AG04450 (cell line): ENCODE measurements around the gene PSMD2. TPM values are rescaled to one million over a fixed set of nuclear protein-coding genes. Genes with fewer than 3 reads are reported as not detected.

Experiments
- CTCF ChIA-PET: fragments of 300-600, 350-600 bp; formaldehyde crosslinking; extraction: SDS; loops from one replicate; lab custom pipeline; 2022; ENCODE audit warnings: antibody characterized with exemption, inconsistent platforms; lab: Charles Lee
- POLR2A ChIA-PET: fragments of 350-600 bp; formaldehyde crosslinking; extraction: SDS; loops from one replicate; lab custom pipeline; 2021; ENCODE audit warnings: antibody characterized with exemption, inconsistent platforms; lab: Yijun Ruan, JAX
- DNase-seq: peaks from one replicate; pipeline ENCODE4 v3.0.0-alpha.2; 2011; ENCODE audit warnings: low read depth, low spot score
- H3K27ac ChIP-seq: one replicate; pipeline ENCODE4 v1.5.1; 2012; ENCODE audit warnings: low read depth, low read length, control low read depth
- H3K27me3 ChIP-seq: one replicate; pipeline ENCODE4 v1.6.0; 2012; ENCODE audit warnings: low read length; ENCODE audit not compliant: control insufficient read depth, insufficient read depth
- H3K4me3 ChIP-seq: 2 replicates; pipeline ENCODE4 v1.5.1; 2011; ENCODE audit warnings: mild to moderate bottlenecking, low read depth, low read length, control low read depth
- H3K9me3 ChIP-seq: 2 replicates; pipeline ENCODE4 v1.5.1; 2012; ENCODE audit warnings: low read length; ENCODE audit not compliant: control insufficient read depth, insufficient read depth
- polyA plus RNA-seq: library from polyadenylated mRNA; depleted of rRNA; stranded (reverse); fragments of >200 nt; gene quantifications from 2 replicates; pipeline ENCODE4 v1.2.3, GENCODE V29; 2011
- TF ChIP-seq, protein P1 (sequence below): IDR thresholded peaks from 2 replicates; pipeline ENCODE4 v1.5.1; 2011; ENCODE audit warnings: low read depth, low read length, control low read depth, inconsistent platforms

PSMD2 gene
- polyA plus RNA-seq, 1 experiment, result 318 TPM

DNA sequence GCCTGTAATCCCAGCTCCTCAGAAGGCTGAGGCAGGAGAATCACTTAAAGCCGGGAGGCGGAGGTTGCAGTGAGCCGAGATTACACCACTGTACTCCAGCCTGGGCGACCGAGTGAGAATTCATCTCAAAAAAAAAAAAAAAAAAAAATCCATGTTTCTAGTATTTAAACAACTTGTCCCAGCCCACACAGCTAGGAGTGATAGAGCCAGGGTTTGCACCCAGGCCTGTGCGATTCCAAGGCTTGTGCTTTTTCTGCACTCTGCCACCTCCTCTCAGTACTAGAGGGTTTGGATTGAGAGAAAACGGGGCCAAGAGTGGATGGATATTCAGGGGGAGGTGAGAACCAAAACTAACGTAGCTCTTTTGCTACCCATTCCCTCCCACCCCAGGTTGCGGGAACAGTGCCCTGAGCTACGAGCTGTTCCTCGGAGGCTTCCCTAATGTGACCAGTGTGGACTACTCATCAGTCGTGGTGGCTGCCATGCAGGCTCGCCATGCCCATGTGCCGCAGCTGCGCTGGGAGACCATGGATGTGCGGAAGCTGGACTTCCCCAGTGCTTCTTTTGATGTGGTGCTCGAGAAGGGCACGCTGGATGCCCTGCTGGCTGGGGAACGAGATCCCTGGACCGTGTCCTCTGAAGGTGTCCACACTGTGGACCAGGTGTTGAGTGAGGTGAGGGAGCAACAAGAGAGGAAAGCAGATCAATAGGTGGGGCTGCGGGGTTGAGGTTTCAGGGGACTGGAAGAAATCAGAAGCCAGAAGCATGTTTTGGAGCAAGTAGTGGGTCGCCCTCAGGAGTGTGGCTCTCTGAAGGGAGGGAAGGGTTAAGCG lies 41.7 kb upstream of the PSMD2 start:
- CTCF ChIA-PET, result interaction anchor here (1.3 to 1.5 kb wide), 2 partner anchors 30 to 32 kb away, joined by 4 to 7 read pairs; no protein-coding TSS in a partner anchor
- POLR2A ChIA-PET, result no interaction called here
- no peaks in the 10 kb centered on the region for H3K9me3 ChIP-seq
- H3K4me3 ChIP-seq, result no peak overlapping the region
- no peak overlapping the region for H3K27ac ChIP-seq
- DNase-seq, result no peak
- TF ChIP-seq, protein P1, sequence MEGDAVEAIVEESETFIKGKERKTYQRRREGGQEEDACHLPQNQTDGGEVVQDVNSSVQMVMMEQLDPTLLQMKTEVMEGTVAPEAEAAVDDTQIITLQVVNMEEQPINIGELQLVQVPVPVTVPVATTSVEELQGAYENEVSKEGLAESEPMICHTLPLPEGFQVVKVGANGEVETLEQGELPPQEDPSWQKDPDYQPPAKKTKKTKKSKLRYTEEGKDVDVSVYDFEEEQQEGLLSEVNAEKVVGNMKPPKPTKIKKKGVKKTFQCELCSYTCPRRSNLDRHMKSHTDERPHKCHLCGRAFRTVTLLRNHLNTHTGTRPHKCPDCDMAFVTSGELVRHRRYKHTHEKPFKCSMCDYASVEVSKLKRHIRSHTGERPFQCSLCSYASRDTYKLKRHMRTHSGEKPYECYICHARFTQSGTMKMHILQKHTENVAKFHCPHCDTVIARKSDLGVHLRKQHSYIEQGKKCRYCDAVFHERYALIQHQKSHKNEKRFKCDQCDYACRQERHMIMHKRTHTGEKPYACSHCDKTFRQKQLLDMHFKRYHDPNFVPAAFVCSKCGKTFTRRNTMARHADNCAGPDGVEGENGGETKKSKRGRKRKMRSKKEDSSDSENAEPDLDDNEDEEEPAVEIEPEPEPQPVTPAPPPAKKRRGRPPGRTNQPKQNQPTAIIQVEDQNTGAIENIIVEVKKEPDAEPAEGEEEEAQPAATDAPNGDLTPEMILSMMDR, result no peak
- peaks cover 21% of the 10 kb centered on the region for H3K27me3 ChIP-seq

DNA sequence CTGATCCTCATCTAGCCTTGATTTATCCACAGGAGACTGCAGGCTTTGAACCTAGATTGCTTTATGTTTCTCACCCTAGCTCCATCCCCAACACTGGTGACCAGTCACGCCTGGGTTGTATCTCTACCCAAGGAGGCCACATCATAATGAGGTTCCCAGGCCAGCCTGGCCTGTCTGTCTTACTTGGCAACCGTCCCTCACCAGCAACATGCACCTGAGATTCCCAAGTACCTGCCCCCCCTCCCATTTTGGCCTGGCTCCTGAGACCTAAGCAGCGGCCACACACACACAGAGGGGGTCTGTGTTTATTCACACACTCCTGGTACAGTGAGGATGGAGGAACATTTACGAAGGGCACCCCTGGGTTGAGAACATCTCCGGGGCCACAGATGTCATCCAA lies 40.1 kb upstream of the PSMD2 start:
- H3K27me3 ChIP-seq, result peaks cover 31% of the 10 kb centered on the region
- POLR2A ChIA-PET, result no interaction called here
- TF ChIP-seq, protein P1, result no peak
- no peak overlapping the region for H3K4me3 ChIP-seq
- H3K9me3 ChIP-seq, result no peaks in the 10 kb centered on the region
- CTCF ChIA-PET, result interaction anchor here (1.1 to 4.0 kb wide), 4 partner anchors 9 to 31 kb away, joined by 4 to 19 read pairs (median 8); partner anchors contain the start of gene EEF1AKMT4
- no peak overlapping the region for H3K27ac ChIP-seq
- no peak for DNase-seq

DNA sequence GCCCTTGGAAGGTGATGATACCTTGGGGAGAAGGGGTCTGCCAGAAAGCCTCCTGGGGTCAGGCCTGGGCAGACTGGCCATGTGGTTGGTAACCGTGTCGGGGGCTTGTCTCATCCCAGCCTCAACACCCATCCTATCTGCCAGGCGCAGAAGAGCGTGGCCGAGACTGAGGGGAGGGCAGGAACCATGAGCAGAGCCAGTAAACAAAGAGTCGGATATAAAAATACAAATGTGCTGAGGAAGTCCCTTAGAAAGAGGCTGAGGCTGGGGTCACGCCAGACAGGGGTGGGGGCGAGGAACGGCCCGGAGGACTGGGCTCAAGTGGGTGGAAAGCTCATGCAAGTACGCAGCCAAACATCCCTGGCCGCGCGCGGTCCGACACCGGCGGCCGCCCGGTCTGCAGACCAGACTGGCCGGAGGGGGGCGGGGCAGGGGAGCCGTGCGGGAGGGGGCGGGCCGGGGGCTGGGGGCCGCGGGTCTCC lies 39.6 kb upstream of the PSMD2 start:
- TF ChIP-seq, protein P1, result no peak
- ChIA-PET CTCF (interaction anchor here (3.0 to 4.0 kb wide), 2 partner anchors 10 to 32 kb away, joined by 7 to 19 read pairs; partner anchors contain the start of gene EEF1AKMT4), POLR2A (no interaction called here)
- H3K9me3 ChIP-seq, result no peaks in the 10 kb centered on the region
- H3K27ac ChIP-seq, result no peak overlapping the region
- H3K4me3 ChIP-seq, result no peak overlapping the region
- DNase-seq, result no peak
- peaks cover 31% of the 10 kb centered on the region for H3K27me3 ChIP-seq

DNA sequence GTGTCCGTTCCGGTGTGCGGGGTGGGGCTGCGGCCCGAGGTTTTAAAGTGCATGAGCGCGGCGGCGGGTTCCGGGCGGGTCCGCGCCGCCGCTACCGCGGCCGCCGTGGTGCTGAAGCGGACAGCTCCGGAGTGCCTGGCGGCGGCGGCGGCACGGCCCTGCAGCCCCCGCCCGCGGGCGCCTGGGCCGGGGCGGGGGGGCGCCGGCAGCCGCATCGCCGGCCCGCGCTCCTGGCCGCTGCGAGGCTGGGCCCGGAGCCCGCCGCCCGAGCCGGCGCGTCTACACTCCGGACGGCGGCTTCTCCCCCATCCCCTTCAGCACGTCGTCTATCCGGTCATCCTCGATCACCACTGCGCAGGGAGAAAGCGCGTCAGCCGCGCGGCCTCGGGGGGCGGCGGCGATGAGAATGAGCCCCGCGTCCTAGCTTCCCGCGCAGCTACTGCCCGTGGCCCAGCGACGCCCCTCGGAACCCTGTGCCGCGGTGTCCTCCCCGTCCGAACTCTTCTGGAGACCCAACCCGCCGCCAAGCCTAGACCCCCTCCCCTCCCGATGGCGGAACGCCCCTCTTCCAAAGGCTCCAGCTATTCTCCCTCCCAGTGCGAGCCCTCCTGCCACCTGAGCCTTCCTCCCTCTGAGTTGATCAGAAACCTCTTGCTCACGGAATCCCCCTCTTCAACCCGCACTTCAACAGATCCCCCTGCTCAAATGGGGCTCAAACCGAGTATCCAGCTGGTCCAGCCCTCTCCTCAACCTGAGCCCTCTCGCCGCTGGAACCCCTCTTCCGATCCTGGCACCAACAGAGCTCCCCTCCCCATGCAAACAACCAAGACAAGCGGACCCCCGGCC lies 38.9 kb upstream of the PSMD2 start:
- no peak for DNase-seq
- TF ChIP-seq, protein P1, result no peak
- Histone ChIP-seq H3K9me3 (no peaks in the 10 kb centered on the region), H3K4me3 (peak overlapping the region; percentile 32), H3K27me3 (peaks cover 31% of the 10 kb centered on the region), H3K27ac (no peak overlapping the region)
- CTCF ChIA-PET, result interaction anchor here (1.1 to 4.0 kb wide), 3 partner anchors 8 to 32 kb away, joined by 3 to 19 read pairs (median 7); partner anchors contain the start of gene EEF1AKMT4
- POLR2A ChIA-PET, result interaction anchor here (0.8 kb wide), 1 partner anchor 31 kb away, joined by 3 read pairs; no protein-coding TSS in a partner anchor
